ENCODE measurements around the gene AFF3. TPM values are rescaled to one million over a fixed set of nuclear protein-coding genes. Genes with fewer than 3 reads are reported as not detected.

AFF3 gene
- total RNA-seq, 1 experiment from 2014 or later: 0.22 TPM

DNA sequence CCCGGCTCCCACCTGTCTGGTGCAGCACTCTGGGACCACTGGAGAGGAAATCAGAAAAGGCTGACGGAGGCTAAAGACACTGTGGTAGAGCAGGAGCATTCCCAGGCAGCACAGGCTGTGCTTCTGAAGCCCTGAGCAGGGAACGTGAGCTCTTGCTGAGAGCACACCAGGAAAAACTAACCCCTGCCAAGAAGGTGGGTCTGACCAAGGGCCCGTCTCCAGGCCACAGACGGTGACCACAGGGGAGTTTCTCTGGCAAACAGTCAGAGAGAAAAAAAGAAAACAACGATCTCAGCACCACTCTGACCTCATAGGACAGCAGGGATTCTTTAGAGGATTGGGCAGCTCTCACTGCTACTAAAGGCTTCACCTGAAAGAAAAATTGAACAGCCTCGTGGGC is 201.4 kb downstream of the AFF3 start:
- no peak overlapping the region for H3K4me3 Mint-ChIP-seq
- H3K18ac ChIP-seq (ENCODE audit: insufficient read length, low read depth, low read length): no peak overlapping the region
- no peak for TF ChIP-seq CTCF (conservative IDR thresholded peaks at IDR 0.05)
- H3K23me2 ChIP-seq (ENCODE audit: insufficient read length, low read depth, low read length, poor library complexity, severe bottlenecking): no peaks in the 10 kb centered on the region
- peaks cover 0 to 5% of the 10 kb centered on the region in 2 experiments; a peak in 1 of 4 replicates for H3K4me1 Mint-ChIP-seq
- H4K5ac ChIP-seq (ENCODE audit: insufficient read length, low read depth, low read length): no peak overlapping the region
- no peak overlapping the region for H3K4ac ChIP-seq (ENCODE audit: low read depth, low read length)
- no peak overlapping the region for H2BK5ac ChIP-seq (ENCODE audit: insufficient read length, low read length)
- H3K23ac ChIP-seq (ENCODE audit: insufficient read length, low read depth, low read length): no peak overlapping the region
- no peaks in the 10 kb centered on the region for H3K79me2 ChIP-seq (ENCODE audit: insufficient read depth, low read length)
- no peaks in the 10 kb centered on the region; the same call in none of the 2 replicates for H3K27me3 Mint-ChIP-seq (ENCODE audit: low read depth)
- DNase-seq: no peak
- no peaks in the 10 kb centered on the region for H3K9me3 ChIP-seq (ENCODE audit: control insufficient read depth, low read depth, low read length)
- H4K91ac ChIP-seq (ENCODE audit: insufficient read length, low read depth, low read length): no peak overlapping the region
- H3K56ac ChIP-seq (ENCODE audit: insufficient read length, low read depth, low read length): no peak overlapping the region
- WGBS (ENCODE audit: extremely low coverage, insufficient read length, low lambda C conversion rate): no CpG with 5 or more reads among the region's 7 CpGs
- H3T11ph ChIP-seq (ENCODE audit: low read length): no peak overlapping the region
- no peak overlapping the region for H2AK5ac ChIP-seq (ENCODE audit: insufficient read length, low read length)
- no peaks in the 10 kb centered on the region for H3K27me3 ChIP-seq (ENCODE audit: insufficient read depth, low read length)
- H2BK120ac ChIP-seq (ENCODE audit: low read depth, low read length, poor library complexity, severe bottlenecking): no peak overlapping the region
- H3K27ac ChIP-seq (ENCODE audit: insufficient read length, low read depth, low read length): no peak overlapping the region
- H3K4me1 ChIP-seq (ENCODE audit: insufficient read depth, low read length): no peaks in the 10 kb centered on the region
- no peaks in the 10 kb centered on the region for H3K79me1 ChIP-seq (ENCODE audit: insufficient read depth, low read depth, low read length, poor library complexity, severe bottlenecking)
- H3K36me3 Mint-ChIP-seq (ENCODE audit: insufficient read depth in 1 of 3, low read depth in 3 of 3): no peaks in the 10 kb centered on the region
- H2AFZ ChIP-seq (ENCODE audit: low read length): no peak overlapping the region
- H2BK12ac ChIP-seq (ENCODE audit: insufficient read length, low read depth, low read length): no peak overlapping the region
- H4K8ac ChIP-seq (replicated peaks; ENCODE audit: insufficient read length, low read depth, low read length): no peak overlapping the region
- H4K20me1 ChIP-seq (ENCODE audit: control insufficient read depth, insufficient read depth, insufficient read length): no peaks in the 10 kb centered on the region
- no peak overlapping the region for H3K4me2 ChIP-seq (ENCODE audit: insufficient read depth, insufficient read length, low read length)
- no peak overlapping the region for H3K27ac Mint-ChIP-seq
- H3K14ac ChIP-seq (ENCODE audit: insufficient read depth, low read length): no peak overlapping the region
- H3K9ac ChIP-seq (ENCODE audit: extremely low read depth, insufficient read length, low read length): no peak overlapping the region
- H3K9me3 Mint-ChIP-seq: no peaks in the 10 kb centered on the region
- no peak overlapping the region for H2BK15ac ChIP-seq (ENCODE audit: low read depth, low read length)
- no peak overlapping the region for H2BK20ac ChIP-seq (ENCODE audit: low read depth, low read length, poor library complexity, severe bottlenecking)
